ENCODE results near the gene NKX2-8. TPM values are rescaled to one million over a fixed set of nuclear protein-coding genes. Genes with fewer than 3 reads are reported as not detected.

The NKX2-8 gene
- total RNA-seq, 2 donors from 2014 or later: not detected

DNA sequence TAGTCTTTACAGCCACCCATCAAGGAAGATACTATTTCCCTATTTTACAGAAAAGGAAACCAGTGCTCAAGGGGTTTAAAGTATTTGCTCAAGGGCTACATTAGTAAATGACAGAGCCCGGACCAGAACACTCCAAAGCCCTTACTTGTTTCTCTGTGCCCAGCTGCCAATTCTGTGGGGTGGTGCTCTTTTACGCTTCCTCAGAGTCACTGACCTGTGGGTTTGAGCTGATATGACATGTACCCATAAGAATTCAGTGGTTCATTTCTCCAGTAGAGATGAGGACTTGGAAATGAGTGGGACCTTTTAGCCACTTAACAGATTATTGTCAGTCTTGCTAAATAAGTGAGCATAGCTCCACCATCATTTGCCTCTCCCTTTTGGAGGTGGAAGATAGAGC lies 37.4 kb upstream of the NKX2-8 start:
- intact Hi-C loops (cut with DNase I): no loop called here
- ATAC-seq (no peak), DNase-seq (no peak)
- Histone ChIP-seq H3K4me3 (no peak overlapping the region), H3K36me3 (replicated peaks in 1 of 2; ENCODE audit: insufficient read depth in 1 of 2, low read depth in 2 of 2) (no peaks in the 10 kb centered on the region), H3K4me1 (no peaks in the 10 kb centered on the region), H3K27ac (no peak overlapping the region), H3K9me3 (no peaks in the 10 kb centered on the region), H3K27me3 (no peaks in the 10 kb centered on the region)
- TF ChIP-seq, protein P1, sequence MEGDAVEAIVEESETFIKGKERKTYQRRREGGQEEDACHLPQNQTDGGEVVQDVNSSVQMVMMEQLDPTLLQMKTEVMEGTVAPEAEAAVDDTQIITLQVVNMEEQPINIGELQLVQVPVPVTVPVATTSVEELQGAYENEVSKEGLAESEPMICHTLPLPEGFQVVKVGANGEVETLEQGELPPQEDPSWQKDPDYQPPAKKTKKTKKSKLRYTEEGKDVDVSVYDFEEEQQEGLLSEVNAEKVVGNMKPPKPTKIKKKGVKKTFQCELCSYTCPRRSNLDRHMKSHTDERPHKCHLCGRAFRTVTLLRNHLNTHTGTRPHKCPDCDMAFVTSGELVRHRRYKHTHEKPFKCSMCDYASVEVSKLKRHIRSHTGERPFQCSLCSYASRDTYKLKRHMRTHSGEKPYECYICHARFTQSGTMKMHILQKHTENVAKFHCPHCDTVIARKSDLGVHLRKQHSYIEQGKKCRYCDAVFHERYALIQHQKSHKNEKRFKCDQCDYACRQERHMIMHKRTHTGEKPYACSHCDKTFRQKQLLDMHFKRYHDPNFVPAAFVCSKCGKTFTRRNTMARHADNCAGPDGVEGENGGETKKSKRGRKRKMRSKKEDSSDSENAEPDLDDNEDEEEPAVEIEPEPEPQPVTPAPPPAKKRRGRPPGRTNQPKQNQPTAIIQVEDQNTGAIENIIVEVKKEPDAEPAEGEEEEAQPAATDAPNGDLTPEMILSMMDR (IDR thresholded peaks at IDR 0.05): no peak
- TF ChIP-seq POLR2A (IDR thresholded peaks at IDR 0.05): no peak
- 70 to 83% methylated on average over 2 of the region's 2 CpGs for WGBS, 2 donors

DNA sequence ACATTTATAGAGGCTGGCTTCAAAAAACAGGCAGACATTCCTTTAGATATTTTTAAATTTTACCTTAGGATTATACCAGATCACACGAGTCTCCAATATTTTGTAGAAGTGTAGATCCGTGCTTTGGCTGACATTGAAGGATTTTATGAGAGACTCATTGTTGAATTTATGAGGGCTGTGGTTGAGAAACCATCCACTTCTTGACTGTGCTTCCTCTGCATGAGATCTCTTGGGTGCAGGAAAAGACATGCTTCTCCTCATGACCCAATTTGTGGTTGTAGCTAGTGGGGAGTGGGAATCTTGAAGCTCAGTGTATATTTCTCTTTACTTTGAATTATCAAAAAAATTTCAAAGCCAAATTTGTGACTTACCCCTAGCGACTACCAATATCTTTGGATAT lies 36.7 kb upstream of the NKX2-8 start:
- Histone ChIP-seq H3K36me3 (replicated peaks in 1 of 2; ENCODE audit: insufficient read depth in 1 of 2, low read depth in 2 of 2) (no peaks in the 10 kb centered on the region), H3K27ac (no peak overlapping the region), H3K4me1 (no peaks in the 10 kb centered on the region), H3K4me3 (no peak overlapping the region), H3K9me3 (no peaks in the 10 kb centered on the region), H3K27me3 (no peaks in the 10 kb centered on the region)
- 54 to 64% methylated on average over 3 of the region's 3 CpGs for WGBS, 2 donors
- no peak for DNase-seq
- intact Hi-C loops (cut with DNase I): no loop called here
- no peak for ATAC-seq
- TF ChIP-seq, protein P1 (IDR thresholded peaks at IDR 0.05): no peak
- TF ChIP-seq POLR2A (IDR thresholded peaks at IDR 0.05): no peak

DNA sequence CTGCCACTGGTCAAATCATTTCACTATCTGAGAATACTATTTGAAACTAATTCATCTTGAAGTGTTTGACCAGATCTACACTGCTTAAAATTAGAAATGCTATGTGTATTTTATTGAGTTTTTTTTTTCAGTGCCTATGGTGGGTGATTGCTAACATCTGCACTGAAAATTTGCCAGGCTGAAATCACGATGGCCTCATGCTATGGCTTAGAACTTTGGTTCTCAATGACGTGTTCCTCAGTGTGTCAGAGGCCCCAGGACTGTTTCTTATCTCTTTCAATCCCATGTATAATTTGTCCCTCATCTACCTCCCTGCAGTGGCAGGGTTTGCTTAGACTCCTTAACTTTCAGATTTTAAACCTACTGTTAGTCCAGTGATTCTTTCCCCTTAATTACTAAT lies 36.2 kb upstream of the NKX2-8 start:
- TF ChIP-seq, protein P1 (IDR thresholded peaks at IDR 0.05): no peak
- no peak for TF ChIP-seq POLR2A (IDR thresholded peaks at IDR 0.05)
- Histone ChIP-seq H3K36me3 (replicated peaks in 1 of 2; ENCODE audit: insufficient read depth in 1 of 2, low read depth in 2 of 2) (no peaks in the 10 kb centered on the region), H3K9me3 (no peaks in the 10 kb centered on the region), H3K27ac (no peak overlapping the region), H3K4me3 (no peak overlapping the region), H3K4me1 (no peaks in the 10 kb centered on the region), H3K27me3 (no peaks in the 10 kb centered on the region)
- no peak for DNase-seq
- intact Hi-C loops (cut with DNase I): no loop called here
- 28 to 35% methylated on average over 2 of the region's 2 CpGs for WGBS, 2 donors
- no peak for ATAC-seq

DNA sequence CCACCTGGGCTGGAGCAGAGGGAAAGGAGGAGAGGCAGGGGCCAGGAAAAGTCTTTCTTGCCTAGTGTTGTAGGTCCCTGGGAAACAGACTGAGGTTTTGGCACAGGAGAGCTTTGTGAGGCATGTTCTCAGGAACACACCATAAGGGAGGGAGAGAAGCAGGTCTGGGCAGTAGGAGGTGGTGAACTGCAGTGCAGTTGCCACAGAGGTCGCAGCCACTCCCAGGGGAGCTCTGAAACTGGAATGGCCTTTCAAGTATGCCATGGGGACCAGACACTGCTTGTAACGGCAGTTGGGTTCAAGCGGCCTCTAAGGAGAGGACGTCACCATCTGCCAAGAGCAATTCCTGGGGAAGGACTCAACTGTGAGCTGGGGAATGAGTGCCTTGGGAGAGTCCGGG lies 35.4 kb upstream of the NKX2-8 start:
- Histone ChIP-seq H3K9me3 (no peaks in the 10 kb centered on the region), H3K4me3 (no peak overlapping the region), H3K36me3 (replicated peaks in 1 of 2; ENCODE audit: insufficient read depth in 1 of 2, low read depth in 2 of 2) (no peaks in the 10 kb centered on the region), H3K4me1 (no peaks in the 10 kb centered on the region), H3K27ac (no peak overlapping the region), H3K27me3 (no peaks in the 10 kb centered on the region)
- DNase-seq: no peak
- TF ChIP-seq, protein P1 (IDR thresholded peaks at IDR 0.05): no peak
- TF ChIP-seq POLR2A (IDR thresholded peaks at IDR 0.05): no peak
- no peak for ATAC-seq
- intact Hi-C loops (cut with DNase I): no loop called here
- 52 to 54% methylated on average over 5 of the region's 5 CpGs for WGBS, 2 donors

DNA sequence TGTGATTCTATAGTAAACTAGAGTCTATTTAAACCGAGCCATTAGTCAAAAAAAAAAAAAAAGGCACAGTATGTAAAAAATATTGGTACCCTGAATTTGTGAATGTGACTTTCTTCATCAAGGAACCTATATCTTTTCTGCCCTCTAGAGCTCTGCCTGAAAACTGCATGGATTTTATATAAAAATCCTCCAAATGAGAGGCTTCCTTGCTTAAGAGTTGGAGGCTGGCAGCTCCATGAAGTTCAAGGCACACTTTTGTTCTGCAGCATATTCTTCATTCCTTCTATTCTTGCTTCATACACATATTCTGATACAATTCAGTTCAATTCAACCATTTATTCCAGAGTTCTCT lies 23.1 kb upstream of the NKX2-8 start:
- DNase-seq (no peak), ATAC-seq (no peak)
- WGBS, 2 donors: 24 to 31% methylated on average over 1 of the region's 1 CpG
- Histone ChIP-seq H3K27ac (no peak overlapping the region), H3K4me3 (no peak overlapping the region), H3K4me1 (no peaks in the 10 kb centered on the region), H3K36me3 (replicated peaks in 1 of 2; ENCODE audit: insufficient read depth in 1 of 2, low read depth in 2 of 2) (no peaks in the 10 kb centered on the region), H3K27me3 (no peaks in the 10 kb centered on the region), H3K9me3 (no peaks in the 10 kb centered on the region)
- intact Hi-C loops (cut with DNase I): no loop called here
- TF ChIP-seq, protein P1 (IDR thresholded peaks at IDR 0.05): no peak
- TF ChIP-seq POLR2A (IDR thresholded peaks at IDR 0.05): no peak

Measured in body of pancreas (tissue), 4 donors.